NT2/D1 (cell line): Measurements from ENCODE around the gene USP6.
"Not testable (repeated sequence)": the region's sequence is repeated elsewhere in the genome, so short reads cannot be mapped to it uniquely, and the experiment has no call there.

Experiments used
- DNase-seq: peaks from one replicate; pipeline ENCODE4 v3.0.0-alpha.2; 2011; ENCODE audit warnings: low read depth, low spot score
- H3K27me3 ChIP-seq: 2 replicates; pipeline ENCODE4 v1.6.0; 2011; ENCODE audit warnings: mild to moderate bottlenecking; ENCODE audit not compliant: insufficient read length, insufficient read depth
- H3K36me3 ChIP-seq: 2 replicates; pipeline ENCODE4 v1.6.1; 2011; ENCODE audit warnings: mild to moderate bottlenecking, low read length, mixed read lengths; ENCODE audit not compliant: insufficient read depth, insufficient read length
- H3K4me1 ChIP-seq: 2 replicates; pipeline ENCODE4 v1.5.1; 2011; ENCODE audit not compliant: insufficient read depth, insufficient read length
- H3K4me3 ChIP-seq: 2 replicates; pipeline ENCODE4 v1.5.1; 2011; ENCODE audit warnings: low read depth; ENCODE audit not compliant: insufficient read length
- H3K9ac ChIP-seq: 2 replicates; pipeline ENCODE4 v1.6.0; 2011; ENCODE audit warnings: low read depth; ENCODE audit not compliant: insufficient read length
- H3K9me3 ChIP-seq: 2 replicates; pipeline ENCODE4 v1.5.1; 2011; ENCODE audit warnings: mild to moderate bottlenecking, low read length; ENCODE audit not compliant: insufficient read depth
- SUZ12 ChIP-seq: IDR thresholded peaks from 2 replicates; pipeline ENCODE4 v1.6.1; 2011; ENCODE audit not compliant: insufficient read length, insufficient read depth; ENCODE audit errors: extremely low read depth
- YY1 ChIP-seq: IDR thresholded peaks from 2 replicates; pipeline ENCODE4 v1.6.1; 2011; ENCODE audit not compliant: insufficient read length, insufficient read depth
- ZNF274 ChIP-seq: IDR thresholded peaks from 2 replicates; pipeline ENCODE4 v1.6.1; 2011; ENCODE audit warnings: mild to moderate bottlenecking, low read depth, low read length

USP6 gene

DNA sequence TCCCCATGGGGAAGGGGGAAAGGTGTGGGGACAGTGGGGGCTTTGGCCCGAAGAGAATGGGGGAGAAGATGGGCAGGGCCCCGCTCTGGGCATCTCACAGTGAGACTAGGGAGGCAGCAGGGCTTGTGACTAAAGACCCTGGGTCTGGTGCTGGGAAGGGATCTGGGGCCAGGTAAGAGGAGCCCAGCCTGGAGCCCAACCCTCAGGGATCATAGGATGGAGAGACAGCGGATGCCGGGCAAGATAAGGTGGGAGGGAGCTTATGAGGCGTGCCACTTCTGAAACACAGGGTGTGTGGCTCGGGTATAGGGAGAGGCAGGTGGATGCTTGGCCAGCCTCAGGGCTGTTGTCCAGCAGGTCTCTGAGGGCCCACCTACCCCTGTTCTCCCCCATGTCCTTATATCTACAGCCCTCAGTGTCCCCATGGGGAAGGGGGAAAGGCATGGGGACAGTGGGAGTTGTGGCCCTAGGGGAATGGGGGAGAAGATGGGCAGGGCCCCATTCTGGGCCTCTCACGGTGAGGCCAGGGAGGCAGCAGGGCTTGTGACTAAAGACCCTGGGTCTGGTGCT lies 15.4 kb downstream of the USP6 start:
- DNase-seq = no peak
- no peaks in the 10 kb centered on the region for H3K9me3 ChIP-seq
- no peaks in the 10 kb centered on the region for H3K27me3 ChIP-seq
- no peak overlapping the region for H3K4me3 ChIP-seq
- H3K36me3 ChIP-seq = no peaks in the 10 kb centered on the region
- H3K4me1 ChIP-seq = no peaks in the 10 kb centered on the region
- no peak for TF ChIP-seq ZNF274
- TF ChIP-seq SUZ12 = no peak
- TF ChIP-seq YY1 = no peak
- no peak overlapping the region for H3K9ac ChIP-seq

DNA sequence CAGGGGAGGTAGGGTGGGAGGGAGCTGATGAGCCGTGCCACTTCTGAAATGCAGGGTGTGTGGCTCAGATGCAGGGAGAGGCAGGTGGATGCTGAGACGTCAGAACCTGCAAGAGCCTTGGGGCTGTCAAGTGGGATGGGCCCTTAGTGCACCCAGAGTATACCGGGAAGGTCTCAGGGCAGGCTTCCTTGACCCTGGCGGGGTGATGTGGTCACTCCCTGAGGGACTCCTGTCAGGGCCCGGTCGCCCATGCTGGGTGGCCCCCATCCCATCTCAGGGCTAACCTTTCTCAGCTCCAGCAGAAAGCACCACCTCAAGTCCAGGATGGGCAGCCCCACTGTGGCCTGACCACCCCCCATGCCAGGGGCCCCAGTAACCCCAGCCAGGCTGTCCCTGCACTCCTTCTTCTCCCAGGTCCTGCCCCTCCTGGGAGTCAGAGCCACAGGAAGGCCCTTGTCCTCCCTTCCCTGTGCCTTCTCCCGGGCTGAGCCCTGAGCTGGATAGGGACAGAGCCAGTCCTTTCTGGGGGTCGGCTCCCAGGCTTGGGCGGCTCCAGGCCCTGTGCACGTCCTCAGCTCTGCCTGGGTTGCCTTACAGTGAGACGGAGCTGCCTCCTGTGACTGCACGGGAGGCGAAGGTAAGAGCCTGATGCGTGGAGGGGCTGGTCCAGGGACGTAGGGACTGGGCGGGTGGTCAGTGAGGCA lies 16.1 kb downstream of the USP6 start:
- H3K4me3 ChIP-seq, H3K36me3 ChIP-seq, H3K9me3 ChIP-seq, DNase-seq, H3K27me3 ChIP-seq, H3K9ac ChIP-seq, H3K4me1 ChIP-seq: not testable (repeated sequence)

DNA sequence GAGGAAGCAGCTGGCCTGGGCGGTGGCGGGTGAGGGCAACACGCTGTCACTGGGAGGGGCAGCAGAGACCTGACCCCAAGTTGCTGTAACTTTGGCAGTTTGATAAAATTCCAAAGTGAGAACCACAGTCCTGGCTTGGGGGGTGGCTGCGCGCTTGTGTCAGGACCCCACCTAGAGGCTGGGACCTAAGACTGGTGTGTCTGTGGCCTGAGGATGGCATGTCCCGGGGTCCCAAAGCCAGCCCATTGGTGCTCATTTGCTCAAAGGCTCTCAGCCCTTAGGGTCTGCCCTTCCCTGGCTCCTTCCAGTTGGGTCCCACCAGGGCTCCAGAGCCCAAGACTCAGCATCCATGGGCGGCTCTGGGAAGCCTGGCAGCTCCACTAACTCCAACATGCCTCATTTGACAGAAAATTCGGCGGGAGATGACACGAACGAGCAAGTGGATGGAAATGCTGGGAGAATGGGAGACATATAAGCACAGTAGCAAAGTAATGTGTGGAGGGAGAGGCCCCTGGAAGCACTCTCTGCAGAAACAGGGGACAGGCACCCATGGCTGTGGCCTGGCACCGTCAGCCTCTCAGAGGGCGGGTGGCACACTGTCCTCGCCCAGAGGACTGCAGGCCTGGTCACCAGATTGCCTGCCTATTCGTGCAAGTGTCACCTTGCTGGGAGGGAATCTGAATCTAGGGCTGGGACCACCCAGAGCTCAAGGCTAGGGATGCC lies 16.8 kb downstream of the USP6 start:
- not testable (repeated sequence) for DNase-seq, H3K4me3 ChIP-seq, H3K9ac ChIP-seq, H3K36me3 ChIP-seq, H3K27me3 ChIP-seq, H3K4me1 ChIP-seq, H3K9me3 ChIP-seq

DNA sequence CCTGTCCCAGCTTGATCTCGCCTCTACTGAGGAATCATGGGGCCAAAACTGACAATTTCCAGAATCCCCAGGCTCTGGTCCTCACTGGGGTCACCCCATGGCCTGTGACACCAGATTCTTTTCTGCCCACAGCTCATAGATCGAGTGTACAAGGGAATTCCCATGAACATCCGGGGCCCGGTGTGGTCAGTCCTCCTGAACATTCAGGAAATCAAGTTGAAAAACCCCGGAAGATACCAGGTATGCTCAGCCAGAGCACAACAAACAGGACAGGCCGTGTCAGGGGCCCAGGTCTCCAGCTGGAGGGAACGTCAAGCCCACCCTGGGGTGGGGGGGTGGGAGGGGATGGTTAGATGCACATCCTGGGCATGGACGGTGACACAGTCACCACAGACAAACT lies 17.5 kb downstream of the USP6 start:
- no peaks in the 10 kb centered on the region for H3K27me3 ChIP-seq
- no peak for DNase-seq
- H3K4me3 ChIP-seq = no peak overlapping the region
- TF ChIP-seq YY1 (no peak), SUZ12 (no peak), ZNF274 (no peak)
- H3K4me1 ChIP-seq = no peaks in the 10 kb centered on the region
- H3K9me3 ChIP-seq = no peaks in the 10 kb centered on the region
- no peaks in the 10 kb centered on the region for H3K36me3 ChIP-seq
- H3K9ac ChIP-seq = no peak overlapping the region

DNA sequence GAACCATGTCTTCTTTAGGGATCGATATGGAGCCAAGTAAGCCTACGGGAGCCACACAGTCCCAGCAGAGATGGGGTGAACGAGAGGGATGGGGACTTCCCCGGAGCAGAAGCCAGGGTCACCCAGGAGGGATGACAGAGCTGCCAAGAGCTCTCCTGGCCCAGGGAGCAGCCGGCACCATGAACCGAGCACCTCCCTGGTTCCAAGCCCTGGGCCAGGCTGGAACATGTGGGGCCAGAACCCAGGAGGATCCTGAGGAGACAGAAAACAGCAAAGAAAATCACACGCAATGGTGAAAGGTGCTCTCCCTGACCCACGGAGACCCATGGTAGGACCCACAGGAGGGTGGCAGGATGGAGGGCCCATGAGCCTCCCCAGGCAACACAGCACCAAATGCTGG lies 18.1 kb downstream of the USP6 start:
- H3K9me3 ChIP-seq, H3K4me1 ChIP-seq, DNase-seq, H3K36me3 ChIP-seq, H3K4me3 ChIP-seq, H3K9ac ChIP-seq, H3K27me3 ChIP-seq: not testable (repeated sequence)

DNA sequence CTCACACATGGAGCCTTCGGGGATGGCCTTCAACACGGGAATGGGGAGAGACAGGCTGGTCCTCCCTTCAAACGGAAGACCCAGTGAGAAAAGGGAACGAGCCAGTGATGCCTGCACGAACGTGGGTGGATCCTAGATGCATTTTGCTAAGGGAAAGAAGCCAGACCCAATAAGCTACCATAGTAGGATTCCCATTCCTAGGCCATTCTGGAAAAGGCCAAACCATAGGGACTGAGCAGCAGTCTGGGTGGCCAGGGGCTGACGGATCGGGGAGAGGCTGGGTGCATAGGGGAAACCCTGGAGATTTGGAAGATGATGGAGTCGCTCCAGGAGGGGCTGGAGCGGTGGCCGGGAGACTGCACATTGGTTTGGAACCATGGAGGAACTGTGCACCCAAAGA lies 18.7 kb downstream of the USP6 start:
- H3K4me3 ChIP-seq, DNase-seq, H3K27me3 ChIP-seq, H3K9me3 ChIP-seq, H3K9ac ChIP-seq, H3K36me3 ChIP-seq, H3K4me1 ChIP-seq: not testable (repeated sequence)

DNA sequence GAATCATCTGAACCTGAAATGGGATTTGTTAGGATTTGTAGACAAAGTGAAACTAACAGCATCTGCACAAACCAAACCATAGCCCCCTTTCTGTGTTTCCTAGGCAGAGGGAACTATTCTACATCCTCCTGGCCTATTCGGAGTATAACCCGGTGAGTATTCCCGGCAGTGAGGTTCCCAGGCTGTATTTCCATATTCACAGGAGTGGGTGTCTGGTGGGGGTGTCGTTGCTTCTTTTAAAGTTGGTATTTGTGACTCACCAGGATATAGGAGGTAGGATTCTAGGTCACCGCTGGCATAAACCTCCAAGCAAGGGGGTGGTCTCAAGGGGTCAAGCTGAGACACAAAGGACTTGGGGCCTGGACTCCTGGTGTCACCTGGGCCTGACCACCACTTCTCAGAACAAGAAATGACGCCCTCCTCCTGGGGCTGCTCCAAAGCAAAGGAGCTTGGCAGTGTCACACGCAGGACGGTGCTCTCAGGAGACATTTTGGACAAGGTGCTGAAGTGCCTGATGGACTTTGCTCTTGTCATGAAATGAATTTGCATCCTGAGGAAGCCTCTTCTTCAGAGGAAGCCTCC lies 19.4 kb downstream of the USP6 start:
- not testable (repeated sequence) for H3K27me3 ChIP-seq, DNase-seq, H3K4me3 ChIP-seq, H3K36me3 ChIP-seq, H3K9ac ChIP-seq, H3K4me1 ChIP-seq, H3K9me3 ChIP-seq
